Measurements from ENCODE around the gene GPR142.

DNA sequence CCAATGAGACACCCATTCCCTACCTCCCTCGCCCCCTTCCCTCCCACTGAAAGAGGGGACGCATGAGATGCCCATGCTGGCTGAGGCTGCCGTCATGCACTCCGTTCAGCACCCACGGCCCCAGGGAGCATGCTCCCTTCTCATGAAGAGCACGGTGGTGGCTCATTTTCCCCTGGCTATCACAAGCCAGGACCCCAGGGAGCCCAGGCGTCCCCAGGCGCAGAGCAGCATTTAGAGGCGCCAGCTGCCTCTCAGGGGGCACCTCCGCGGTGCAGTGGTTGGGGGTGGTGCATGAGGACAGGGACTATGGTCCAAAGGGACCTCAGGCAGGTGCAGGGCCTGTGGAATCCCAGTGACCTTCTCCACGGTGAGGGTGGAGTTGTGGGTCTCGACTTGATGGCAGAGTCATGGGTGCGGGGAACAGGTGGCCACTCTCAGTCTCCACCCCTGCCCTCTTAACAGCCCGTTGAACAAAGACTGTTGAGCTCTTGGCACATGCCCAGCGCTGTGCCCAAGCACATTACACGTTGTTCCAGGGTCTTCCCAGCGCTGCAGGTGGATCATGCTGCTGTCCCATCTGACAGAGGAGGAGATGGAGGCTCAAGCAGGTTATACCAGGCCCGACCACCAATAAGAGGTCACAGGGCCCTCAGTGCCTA, 27.6 kb upstream of the GPR142 start:
- TF ChIP-seq GATA3 (IDR thresholded peaks at IDR 0.05; ENCODE audit: low read depth, low read length): no peak
- no peak for TF ChIP-seq GATA2 (IDR thresholded peaks at IDR 0.05; ENCODE audit: low read depth, low read length)
